CD14-positive monocyte (primary cell): ENCODE results near the gene LRRFIP1. TPM values are rescaled to one million over a fixed set of nuclear protein-coding genes. Genes with fewer than 3 reads are reported as not detected.

ENCODE experiments used
- DNase-seq, 3 donors: peaks; one replicate each; pipeline ENCODE4 v3.0.0-alpha.2; 2011 to 2022
- H2AFZ ChIP-seq: 2 replicates; pipeline ENCODE4 v1.6.0; 2012; ENCODE audit warnings: mild to moderate bottlenecking, low read depth, low read length, inconsistent platforms; ENCODE audit not compliant: insufficient read depth, poor library complexity, severe bottlenecking
- H3K27ac ChIP-seq, 2 donors: 1 replicate in 1 of 2; 2 replicates in 1 of 2; pipeline ENCODE4 v1.5.1; 2012 to 2013; ENCODE audit warnings: low read length in 2 of 2, control low read depth in 1 of 2, inconsistent platforms in 1 of 2, low read depth in 1 of 2, mild to moderate bottlenecking in 1 of 2
- H3K27me3 ChIP-seq, 2 donors: one replicate each; pipeline versions ENCODE4 v1.6.0 to v1.6.1; 2011 to 2013; ENCODE audit warnings: low read length in 2 of 2; ENCODE audit not compliant: control insufficient read depth in 2 of 2, insufficient read depth in 2 of 2
- H3K36me3 ChIP-seq, 2 donors: replicated peaks in 1 of 2; 1 replicate in 1 of 2; 2 replicates in 1 of 2; pipeline versions ENCODE4 v1.5.1 to v1.6.1; 2012 to 2013; ENCODE audit warnings: low read length in 2 of 2, control low read depth in 1 of 2, inconsistent platforms in 1 of 2, mild to moderate bottlenecking in 1 of 2; ENCODE audit not compliant: insufficient read depth in 2 of 2, control insufficient read depth in 1 of 2
- H3K4me1 ChIP-seq, 2 donors: 1 replicate in 1 of 2; 2 replicates in 1 of 2; pipeline versions ENCODE4 v1.5.1 to v1.6.1; 2012 to 2013; ENCODE audit warnings: low read length in 2 of 2, control low read depth in 1 of 2, inconsistent platforms in 1 of 2, mild to moderate bottlenecking in 1 of 2, moderate library complexity in 1 of 2; ENCODE audit not compliant: insufficient read depth in 2 of 2, control insufficient read depth in 1 of 2
- H3K4me2 ChIP-seq: replicated peaks from 2 replicates; pipeline ENCODE3; 2012; ENCODE audit warnings: low read length, moderate library complexity, mild to moderate bottlenecking; ENCODE audit not compliant: poor library complexity, severe bottlenecking; ENCODE audit errors: extremely low read depth
- H3K4me3 ChIP-seq, 3 experiments: fragments of 200-600 bp in 1 of 3; sonication (generic) in 1 of 3; replicated peaks in 1 of 3; 1 replicate in 2 of 3; 2 replicates in 1 of 3; pipeline ENCODE4 v1.5.1; 2011 to 2013; ENCODE audit warnings: low read length in 3 of 3, mild to moderate bottlenecking in 3 of 3, control low read depth in 2 of 3, low read depth in 2 of 3, inconsistent platforms in 1 of 3, moderate library complexity in 1 of 3
- H3K79me2 ChIP-seq: 2 replicates; pipeline ENCODE4 v1.6.0; 2012; ENCODE audit warnings: mild to moderate bottlenecking, control low read depth, inconsistent platforms, low read length, moderate library complexity; ENCODE audit not compliant: insufficient read depth
- H3K9ac ChIP-seq: 2 replicates; pipeline ENCODE4 v1.6.0; 2017; ENCODE audit warnings: low read length, mild to moderate bottlenecking; ENCODE audit not compliant: insufficient read depth, poor library complexity, severe bottlenecking
- H3K9me3 ChIP-seq, 2 donors: replicated peaks in 1 of 2; 1 replicate in 1 of 2; 2 replicates in 1 of 2; pipeline versions ENCODE4 v1.5.1 to v1.6.1; 2012 to 2013; ENCODE audit warnings: low read length in 2 of 2, control low read depth in 1 of 2; ENCODE audit not compliant: control insufficient read depth in 1 of 2, insufficient read depth in 1 of 2
- H4K20me1 ChIP-seq: 2 replicates; pipeline ENCODE4 v1.6.0; 2012; ENCODE audit warnings: mild to moderate bottlenecking, low read length, control low read depth, moderate library complexity; ENCODE audit not compliant: insufficient read depth
- H3K27ac Mint-ChIP-seq, 7 donors: one replicate each; pipeline ENCODE4 v1.8.0; 2020; ENCODE audit warnings: mild to moderate bottlenecking in 7 of 7, mixed read lengths in 7 of 7, moderate library complexity in 6 of 7, inconsistent platforms in 2 of 7
- H3K27me3 Mint-ChIP-seq, 3 donors: one replicate each; pipeline ENCODE4 v1.8.0; 2021 to 2022; ENCODE audit warnings: low read depth in 3 of 3, mild to moderate bottlenecking in 3 of 3, mixed read lengths in 3 of 3, moderate library complexity in 3 of 3, inconsistent platforms in 1 of 3
- H3K36me3 Mint-ChIP-seq, 2 donors: one replicate each; pipeline ENCODE4 v1.8.0; 2020; ENCODE audit warnings: mixed read lengths in 2 of 2, inconsistent platforms in 1 of 2, mild to moderate bottlenecking in 1 of 2
- H3K4me1 Mint-ChIP-seq: one replicate; pipeline ENCODE4 v1.8.0; 2020; ENCODE audit warnings: mild to moderate bottlenecking, mixed read lengths
- H3K4me3 Mint-ChIP-seq, 2 donors: one replicate each; pipeline ENCODE4 v1.8.0; 2020; ENCODE audit warnings: mild to moderate bottlenecking in 2 of 2, mixed read lengths in 2 of 2, moderate library complexity in 1 of 2
- H3K9me3 Mint-ChIP-seq, 7 donors: one replicate each; pipeline ENCODE4 v1.8.0; 2020 to 2022; ENCODE audit warnings: mixed read lengths in 7 of 7, mild to moderate bottlenecking in 6 of 7, moderate library complexity in 6 of 7, inconsistent platforms in 2 of 7
- CTCF ChIP-seq: fragments of 200-600 bp; IDR thresholded peaks from one replicate; pipeline ENCODE4 v1.8.0; 2022; ENCODE audit warnings: antibody characterized with exemption, mild to moderate bottlenecking
- WGBS: methylation state at CpG from one replicate; pipeline ENCODE4 v1.1.5; 2013; ENCODE audit warnings: missing lambda C conversion rate; ENCODE audit not compliant: insufficient coverage; 5-methylcytosine and 5-hydroxymethylcytosine counted together
- intact Hi-C, 2 donors: fragments of 100-400 bp; cut with micrococcal nuclease; formaldehyde crosslinking; loops; one replicate each; pipeline versions ENCODE4 v1.15.0 to v1.15.1; 2023
- polyA plus RNA-seq, 3 donors: library from polyadenylated mRNA; depleted of rRNA in 1 of 3; unstranded in 2 of 3; stranded (reverse) in 1 of 3; fragments of 300-500 nt in 2 of 3; fragments of >200 nt in 1 of 3; fragmentation: Illumina TruSeq in 2 of 3; gene quantifications; 1 replicate in 2 of 3; 2 replicates in 1 of 3; pipeline ENCODE4 v1.2.3, GENCODE V29; 2012 to 2021

LRRFIP1 gene
- polyA plus RNA-seq, 3 donors = 67.3 to 148 (median 98.3) TPM

- Histone ChIP-seq H3K4me3 (no peak overlapping the region), H3K27ac (no peak overlapping the region), H3K9ac (no peak overlapping the region), H3K36me3 (no peaks in the 10 kb centered on the region), H4K20me1 (no peaks in the 10 kb centered on the region), H3K79me2 (no peaks in the 10 kb centered on the region), H3K4me2 (no peak overlapping the region), H2AFZ (no peak overlapping the region), H3K9me3 (no peaks in the 10 kb centered on the region), H3K4me1 (peaks cover 21 to 28% of the 10 kb centered on the region in 2 donors), H3K27me3 (no peaks in the 10 kb centered on the region)
- TF ChIP-seq CTCF = no peak
- 87% methylated on average over 9 of the region's 12 CpGs for WGBS
- intact Hi-C loops = loop anchor here in 1 of 2 donors (5.0 to 10.0 kb wide), 3 partner anchors 36 to 59 kb away; partner anchors contain the start of gene LRRFIP1
- DNase-seq = no peak
- Mint-ChIP-seq H3K4me1 (peaks cover 25% of the 10 kb centered on the region), H3K36me3 (peaks cover 0 to 4% of the 10 kb centered on the region in 2 donors), H3K27me3 (peaks cover 2 to 9% (median 8%) of the 10 kb centered on the region in 3 donors), H3K4me3 (no peak overlapping the region), H3K9me3 (peaks cover 0 to 2% (median 0%) of the 10 kb centered on the region in 7 donors), H3K27ac (peak overlapping the region in 6 of 7 donors; percentile 16 to 95 (median 84))
Measured at GRCh38 chr2:237663517-237664110, 36.2 kb downstream of the LRRFIP1 start.

- TF ChIP-seq CTCF = no peak
- 93% methylated on average over 15 of the region's 17 CpGs for WGBS
- no peak overlapping the region for H3K9ac ChIP-seq
- no peaks in the 10 kb centered on the region for H3K9me3 ChIP-seq
- H2AFZ ChIP-seq = no peak overlapping the region
- intact Hi-C loops = loop anchor here in 1 of 2 donors (5.0 to 10.0 kb wide), 3 partner anchors 37 to 59 kb away; partner anchors contain the start of gene LRRFIP1
- Mint-ChIP-seq H3K27me3 (peaks cover 2 to 9% (median 8%) of the 10 kb centered on the region in 3 donors), H3K9me3 (no peaks in the 10 kb centered on the region), H3K36me3 (peaks cover 0 to 4% of the 10 kb centered on the region in 2 donors), H3K27ac (peak overlapping the region in 3 of 7 donors; percentile 16 to 95 (median 83)), H3K4me3 (no peak overlapping the region), H3K4me1 (peaks cover 25% of the 10 kb centered on the region)
- no peaks in the 10 kb centered on the region for H3K79me2 ChIP-seq
- peaks cover 21 to 28% of the 10 kb centered on the region in 2 donors for H3K4me1 ChIP-seq
- DNase-seq = no peak
- no peaks in the 10 kb centered on the region for H3K27me3 ChIP-seq
- no peaks in the 10 kb centered on the region for H4K20me1 ChIP-seq
- H3K4me2 ChIP-seq = no peak overlapping the region
- no peaks in the 10 kb centered on the region for H3K36me3 ChIP-seq
- H3K4me3 ChIP-seq = no peak overlapping the region
- H3K27ac ChIP-seq = no peak overlapping the region
Measured at GRCh38 chr2:237664151-237664550, 36.8 kb downstream of the LRRFIP1 start.
